Uterus (tissue), 2 donors: ENCODE measurements around the gene SLC25A39.

Experiments used
- CTCF ChIP-seq, 4 experiments: fragments of 200-600 bp in 2 of 4; fragments of 450-650 bp in 2 of 4; sonication (generic) in 2 of 4; IDR thresholded peaks; one replicate each; pipeline ENCODE4 v1.5.1; 2016 to 2019; ENCODE audit warnings: antibody characterized with exemption in 4 of 4, mild to moderate bottlenecking in 2 of 4, moderate library complexity in 1 of 4
- POLR2A ChIP-seq, 2 donors: fragments of 450-650 bp; IDR thresholded peaks; one replicate each; pipeline ENCODE4 v1.6.1; 2016; ENCODE audit warnings: antibody characterized with exemption in 2 of 2, mild to moderate bottlenecking in 1 of 2, moderate library complexity in 1 of 2

GRCh38 chr17:44345454-44346026 is 20.9 kb upstream of the SLC25A39 start:
- TF ChIP-seq CTCF (IDR thresholded peaks at IDR 0.05) (peak; percentile 49 to 57 (median 54)), POLR2A (IDR thresholded peaks at IDR 0.05) (no peak)
